IPS-18c (cell line): ENCODE data around the gene ACTR1A.
"Not testable (repeated sequence)": the region's sequence is repeated elsewhere in the genome, so short reads cannot be mapped to it uniquely, and the experiment has no call there.

Experiments used
- H3K4me3 ChIP-seq: 2 replicates; pipeline ENCODE4 v1.7.0; 2013; ENCODE audit warnings: low read depth, mild to moderate bottlenecking, low read length, moderate library complexity; ENCODE audit not compliant: insufficient read depth
- H3K9me3 ChIP-seq: one replicate; pipeline ENCODE4 v1.6.1; 2013; ENCODE audit warnings: mild to moderate bottlenecking, low read length, moderate library complexity; ENCODE audit not compliant: control insufficient read depth, insufficient read depth

ACTR1A gene

GRCh38 chr10:102470579-102471546 is 31.6 kb downstream of the ACTR1A start:
- H3K4me3 ChIP-seq: no peak overlapping the region
- H3K9me3 ChIP-seq: no peaks in the 10 kb centered on the region

GRCh38 chr10:102468683-102469082 is 33.8 kb downstream of the ACTR1A start:
- H3K9me3 ChIP-seq: no peaks in the 10 kb centered on the region
- no peak overlapping the region for H3K4me3 ChIP-seq

GRCh38 chr10:102467971-102468438 is 34.5 kb downstream of the ACTR1A start:
- H3K4me3 ChIP-seq: no peak overlapping the region
- H3K9me3 ChIP-seq: no peaks in the 10 kb centered on the region

GRCh38 chr10:102467318-102467717 is 35.2 kb downstream of the ACTR1A start:
- Histone ChIP-seq H3K9me3 (no peaks in the 10 kb centered on the region), H3K4me3 (no peak overlapping the region)

GRCh38 chr10:102465466-102465865 is 37.0 kb downstream of the ACTR1A start:
- no peaks in the 10 kb centered on the region for H3K9me3 ChIP-seq
- H3K4me3 ChIP-seq: no peak overlapping the region

- Histone ChIP-seq H3K4me3 (no peak overlapping the region), H3K9me3 (no peaks in the 10 kb centered on the region)
These were observed 38.5 kb downstream of the ACTR1A start for GRCh38 chr10:102463983-102464382.

GRCh38 chr10:102462512-102463054 is 39.9 kb downstream of the ACTR1A start:
- H3K4me3 ChIP-seq: 0 out of 2 replicates have a peak overlapping the region, but pooled peaks have one; percentile 64
- H3K9me3 ChIP-seq: no peaks in the 10 kb centered on the region

- Histone ChIP-seq H3K9me3 (no peaks in the 10 kb centered on the region), H3K4me3 (peak overlapping the region; percentile 64)
These were observed 41.1 kb downstream of the ACTR1A start for GRCh38 chr10:102461187-102462054.

- Histone ChIP-seq H3K9me3 (no peaks in the 10 kb centered on the region), H3K4me3 (peak overlapping the region; percentile 25; the same call in 1 of the 2 replicates)
These were observed 41.7 kb downstream of the ACTR1A start for GRCh38 chr10:102460836-102461186.

GRCh38 chr10:102458656-102459055 is 43.9 kb downstream of the ACTR1A start:
- H3K9me3 ChIP-seq: no peaks in the 10 kb centered on the region

GRCh38 chr10:102457591-102458150 is 44.8 kb downstream of the ACTR1A start:
- H3K9me3 ChIP-seq: no peaks in the 10 kb centered on the region
- no peak overlapping the region for H3K4me3 ChIP-seq

More at GRCh38 chr10:102458656-102459055, 43.9 kb downstream of the ACTR1A start:
- no peak overlapping the region for H3K4me3 ChIP-seq

- H3K4me3 ChIP-seq: no peak overlapping the region
- no peaks in the 10 kb centered on the region for H3K9me3 ChIP-seq
These were observed 46.5 kb downstream of the ACTR1A start for GRCh38 chr10:102455893-102456471.

GRCh38 chr10:102454662-102455487 is 47.6 kb downstream of the ACTR1A start:
- H3K9me3 ChIP-seq, H3K4me3 ChIP-seq: not testable (repeated sequence)

- peak overlapping the region; percentile 31 for H3K4me3 ChIP-seq
- no peaks in the 10 kb centered on the region for H3K9me3 ChIP-seq
These were observed 49.0 kb downstream of the ACTR1A start for GRCh38 chr10:102453502-102453901.

- Histone ChIP-seq H3K4me3 (no peak overlapping the region), H3K9me3 (no peaks in the 10 kb centered on the region)
These were observed 49.7 kb downstream of the ACTR1A start for GRCh38 chr10:102452672-102453340.
